Mesenchymal stem cell (in vitro differentiated cells and primary cell): ENCODE results near the gene CXCL17.

Source experiments
- DNase-seq: peaks from one replicate; pipeline ENCODE4 v3.0.0-alpha.2; 2013
- H2AFZ ChIP-seq: one replicate; pipeline ENCODE4 v1.6.1; 2013; ENCODE audit warnings: low read depth, mild to moderate bottlenecking, control low read depth, inconsistent platforms, low read length, moderate library complexity
- H2AK5ac ChIP-seq: 2 replicates; pipeline ENCODE4 v1.6.1; 2013; ENCODE audit warnings: low read length, moderate library complexity, mild to moderate bottlenecking, inconsistent platforms; ENCODE audit not compliant: severe bottlenecking
- H2BK120ac ChIP-seq: one replicate; pipeline ENCODE4 v1.6.1; 2013; ENCODE audit warnings: low read depth, mild to moderate bottlenecking, inconsistent platforms, low read length, moderate library complexity
- H2BK12ac ChIP-seq, 2 experiments: one replicate each; pipeline ENCODE4 v1.6.1; 2013; ENCODE audit warnings: inconsistent platforms in 2 of 2, low read length in 2 of 2, mild to moderate bottlenecking in 2 of 2, moderate library complexity in 2 of 2, control low read depth in 1 of 2
- H2BK15ac ChIP-seq: one replicate; pipeline ENCODE4 v1.6.1; 2013; ENCODE audit warnings: mild to moderate bottlenecking, low read depth, inconsistent platforms; ENCODE audit not compliant: poor library complexity, severe bottlenecking
- H2BK5ac ChIP-seq: 2 replicates; pipeline ENCODE4 v1.6.1; 2013; ENCODE audit warnings: low read depth, mild to moderate bottlenecking, low read length, control low read depth, inconsistent platforms; ENCODE audit not compliant: poor library complexity, severe bottlenecking
- H3K14ac ChIP-seq, 2 experiments: one replicate each; pipeline ENCODE4 v1.6.1; 2013; ENCODE audit warnings: inconsistent platforms in 2 of 2, low read length in 2 of 2, control low read depth in 1 of 2, mild to moderate bottlenecking in 1 of 2, moderate library complexity in 1 of 2
- H3K18ac ChIP-seq, 2 experiments: one replicate each; pipeline ENCODE4 v1.6.1; 2013; ENCODE audit warnings: inconsistent platforms in 2 of 2, low read length in 2 of 2, control low read depth in 1 of 2, low read depth in 1 of 2, mild to moderate bottlenecking in 1 of 2
- H3K23ac ChIP-seq, 2 experiments: one replicate each; pipeline ENCODE4 v1.6.1; 2013; ENCODE audit warnings: inconsistent platforms in 2 of 2, low read length in 2 of 2, mild to moderate bottlenecking in 2 of 2, moderate library complexity in 2 of 2, control low read depth in 1 of 2
- H3K27ac ChIP-seq: 2 replicates; pipeline ENCODE4 v1.5.1; 2013; ENCODE audit warnings: mild to moderate bottlenecking, moderate library complexity, low read length, control low read depth, inconsistent platforms; ENCODE audit not compliant: poor library complexity, severe bottlenecking
- H3K27me3 ChIP-seq, 2 experiments: 2 replicates each; pipeline versions ENCODE4 v1.6.1 to v1.7.0; 2013; ENCODE audit warnings: low read length in 2 of 2, mild to moderate bottlenecking in 2 of 2, moderate library complexity in 2 of 2, control low read depth in 1 of 2, inconsistent platforms in 1 of 2; ENCODE audit not compliant: control insufficient read depth in 1 of 2, insufficient read depth in 1 of 2
- H3K36me3 ChIP-seq, 2 experiments: 2 replicates each; pipeline versions ENCODE4 v1.6.1 to v1.7.0; 2013; ENCODE audit warnings: low read length in 2 of 2, control low read depth in 1 of 2, inconsistent platforms in 1 of 2, low read depth in 1 of 2, mild to moderate bottlenecking in 1 of 2; ENCODE audit not compliant: insufficient read depth in 2 of 2, control insufficient read depth in 1 of 2
- H3K4ac ChIP-seq, 2 experiments: one replicate each; pipeline ENCODE4 v1.6.1; 2013; ENCODE audit warnings: inconsistent platforms in 2 of 2, low read length in 2 of 2, mild to moderate bottlenecking in 2 of 2, moderate library complexity in 2 of 2, control low read depth in 1 of 2, low read depth in 1 of 2
- H3K4me1 ChIP-seq: 2 replicates; pipeline ENCODE4 v1.6.1; 2013; ENCODE audit warnings: low read depth, low read length, control low read depth; ENCODE audit not compliant: control insufficient read depth, insufficient read depth
- H3K4me2 ChIP-seq: 2 replicates; pipeline ENCODE4 v1.6.1; 2013; ENCODE audit warnings: low read length, mild to moderate bottlenecking, inconsistent platforms; ENCODE audit not compliant: poor library complexity, severe bottlenecking
- H3K4me3 ChIP-seq, 2 experiments: 2 replicates each; pipeline versions ENCODE4 v1.5.1 to v1.7.0; 2013; ENCODE audit warnings: low read length in 2 of 2, mild to moderate bottlenecking in 2 of 2, control low read depth in 1 of 2, low read depth in 1 of 2; ENCODE audit not compliant: insufficient read depth in 1 of 2
- H3K79me1 ChIP-seq: replicated peaks from 2 replicates; pipeline ENCODE4 v1.6.1; 2013; ENCODE audit warnings: mild to moderate bottlenecking, control low read depth, low read length, inconsistent platforms; ENCODE audit not compliant: poor library complexity, severe bottlenecking
- H3K9ac ChIP-seq: 2 replicates; pipeline ENCODE4 v1.7.0; 2013; ENCODE audit warnings: mild to moderate bottlenecking, low read length, moderate library complexity
- H3K9me3 ChIP-seq: 2 replicates; pipeline ENCODE4 v1.7.0; 2013; ENCODE audit warnings: mild to moderate bottlenecking, low read length; ENCODE audit not compliant: control insufficient read depth
- H4K8ac ChIP-seq: one replicate; pipeline ENCODE4 v1.6.1; 2013; ENCODE audit warnings: inconsistent platforms, mild to moderate bottlenecking, low read length, moderate library complexity
- H4K91ac ChIP-seq: one replicate; pipeline ENCODE4 v1.6.1; 2013; ENCODE audit warnings: mild to moderate bottlenecking, low read length, inconsistent platforms
- WGBS: methylation state at CpG from one replicate; pipeline ENCODE4 v1.1.7; 2013; ENCODE audit warnings: mixed read lengths; 5-methylcytosine and 5-hydroxymethylcytosine counted together

Gene CXCL17

DNA sequence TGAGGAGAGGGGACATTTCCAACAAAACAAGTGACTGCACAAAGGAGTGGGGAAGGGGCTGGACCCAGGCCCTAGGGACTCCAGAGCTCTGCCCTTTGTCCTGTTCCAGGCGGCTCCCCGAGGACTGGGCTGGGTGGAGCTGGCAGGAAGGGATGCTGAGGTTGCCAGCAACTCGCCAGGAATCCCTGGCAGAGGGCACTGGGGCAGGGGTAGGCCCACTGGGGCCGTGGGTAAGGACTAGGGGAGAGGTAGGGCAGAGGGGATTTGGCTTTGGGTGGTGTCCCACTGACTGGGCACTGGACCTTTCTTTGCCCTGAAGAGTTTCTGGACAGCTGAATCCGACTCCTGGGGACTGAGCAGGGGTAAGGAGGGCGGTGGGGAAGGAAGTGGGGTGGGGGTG lies 23.4 kb downstream of the CXCL17 start:
- Histone ChIP-seq H2BK5ac (no peak overlapping the region), H3K36me3 (no peaks in the 10 kb centered on the region), H2BK12ac (no peak overlapping the region), H3K9ac (no peak overlapping the region), H3K27ac (no peak overlapping the region), H4K8ac (no peak overlapping the region), H2AFZ (no peak overlapping the region), H3K4me3 (no peak overlapping the region), H3K4me1 (peaks cover 17% of the 10 kb centered on the region), H3K9me3 (no peaks in the 10 kb centered on the region), H3K23ac (no peak overlapping the region), H3K27me3 (peaks cover 4% of the 10 kb centered on the region in 2 experiments), H3K14ac (no peak overlapping the region), H2BK15ac (no peak overlapping the region), H3K4me2 (no peak overlapping the region), H2BK120ac (no peak overlapping the region), H3K4ac (no peak overlapping the region), H3K79me1 (peaks cover 2% of the 10 kb centered on the region), H3K18ac (no peak overlapping the region), H2AK5ac (no peak overlapping the region), H4K91ac (no peak overlapping the region)
- WGBS: 86% methylated on average over 6 of the region's 6 CpGs
- no peak for DNase-seq

DNA sequence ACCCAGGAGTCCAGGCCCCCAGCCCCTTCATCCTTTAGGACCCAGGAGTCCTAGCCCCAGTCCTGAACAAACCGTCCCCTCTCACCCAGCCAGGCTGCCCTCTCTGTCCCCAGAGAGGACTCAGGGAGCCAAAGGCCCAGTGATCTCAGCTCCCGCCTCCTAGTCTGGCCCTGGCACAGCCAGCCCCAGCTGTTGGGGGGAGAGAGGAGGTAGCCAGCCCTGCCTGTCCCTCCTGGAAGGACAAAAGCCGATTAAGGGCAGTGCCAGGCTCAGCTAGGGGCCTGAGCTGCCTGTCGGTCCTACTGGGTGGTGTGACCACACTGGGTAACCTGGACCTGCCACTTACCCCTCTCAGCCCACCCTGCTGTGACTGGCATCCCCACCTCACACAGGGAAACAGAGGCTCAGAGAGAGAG lies 30.1 kb downstream of the CXCL17 start:
- H3K9ac ChIP-seq: peak overlapping the region; percentile 11
- H3K4me2 ChIP-seq: no peak overlapping the region
- H2AK5ac ChIP-seq: peak overlapping the region; percentile 8
- no peak overlapping the region for H3K14ac ChIP-seq
- H3K4me3 ChIP-seq: no peak overlapping the region
- H2BK5ac ChIP-seq: peak overlapping the region; percentile 25
- H4K8ac ChIP-seq: no peak overlapping the region
- 90% methylated on average over 4 of the region's 4 CpGs for WGBS
- peak overlapping the region in 1 of 2 experiments; percentile 29 for H3K18ac ChIP-seq
- peaks cover 0 to 12% of the 10 kb centered on the region in 2 experiments for H3K36me3 ChIP-seq
- H2BK15ac ChIP-seq: no peak overlapping the region
- no peak overlapping the region for H4K91ac ChIP-seq
- no peak overlapping the region for H2BK12ac ChIP-seq
- H2AFZ ChIP-seq: no peak overlapping the region
- H3K27ac ChIP-seq: no peak overlapping the region
- no peak overlapping the region for H3K23ac ChIP-seq
- H3K9me3 ChIP-seq: no peaks in the 10 kb centered on the region
- no peaks in the 10 kb centered on the region for H3K27me3 ChIP-seq
- H3K4me1 ChIP-seq: peaks cover 19% of the 10 kb centered on the region
- H3K4ac ChIP-seq: no peak overlapping the region
- H3K79me1 ChIP-seq: peaks cover 6% of the 10 kb centered on the region
- no peak for DNase-seq
- H2BK120ac ChIP-seq: no peak overlapping the region

DNA sequence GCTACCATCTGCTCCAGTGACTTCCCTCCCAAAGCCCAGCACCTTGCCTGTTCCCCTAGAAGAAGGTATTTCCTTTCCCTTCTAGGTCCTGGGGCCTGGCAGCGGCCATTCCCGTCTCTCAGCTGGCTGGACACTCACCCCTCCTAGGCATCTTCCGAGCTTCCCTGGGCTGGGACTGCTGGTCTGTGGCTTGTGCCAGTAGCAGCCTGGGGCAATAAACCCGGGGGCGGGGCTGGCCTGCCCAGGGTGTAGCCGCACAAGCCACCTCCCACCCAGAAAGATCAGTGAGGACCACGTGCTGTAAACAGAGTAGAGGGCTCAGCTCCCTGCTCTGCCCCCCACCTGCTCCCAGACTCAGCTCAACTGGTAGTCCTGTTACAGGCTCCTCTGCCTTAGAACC lies 30.5 kb downstream of the CXCL17 start:
- no peaks in the 10 kb centered on the region for H3K9me3 ChIP-seq
- DNase-seq: no peak

DNA sequence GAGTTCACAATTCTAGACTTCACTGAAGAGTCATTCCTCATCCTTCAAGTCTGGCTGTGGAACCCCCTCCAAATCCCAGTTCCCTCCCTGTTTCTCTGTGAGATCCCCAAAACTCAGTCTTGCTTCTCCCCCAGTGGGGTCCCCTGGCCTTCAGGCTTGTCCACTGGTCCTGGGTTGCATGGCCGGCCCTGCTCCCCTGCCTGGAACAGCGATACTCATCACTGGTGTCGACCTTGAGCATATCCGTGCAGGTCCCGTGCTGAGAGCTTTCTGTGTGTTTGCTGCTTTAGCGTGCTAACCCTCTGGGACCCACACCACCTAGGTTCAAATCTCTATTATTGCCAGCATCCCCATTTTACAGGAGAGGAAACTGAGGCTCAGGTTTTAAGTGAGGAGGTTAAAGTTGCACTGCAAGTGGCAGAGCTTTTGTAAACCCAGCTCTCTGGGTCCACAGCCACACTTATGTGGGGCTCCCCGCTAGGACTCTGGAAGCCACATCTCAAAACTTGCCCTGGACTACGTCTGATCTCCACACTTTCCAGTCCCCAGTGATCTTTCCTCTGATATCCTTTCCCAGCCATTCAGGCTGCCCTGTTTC lies 31.1 kb downstream of the CXCL17 start:
- H4K8ac ChIP-seq: peak overlapping the region; percentile 64
- peaks cover 19% of the 10 kb centered on the region for H3K4me1 ChIP-seq
- H2BK15ac ChIP-seq: no peak overlapping the region
- H3K4me2 ChIP-seq: no peak overlapping the region
- H3K79me1 ChIP-seq: peaks cover 7% of the 10 kb centered on the region
- DNase-seq: no peak
- no peaks in the 10 kb centered on the region for H3K9me3 ChIP-seq
- no peak overlapping the region for H3K23ac ChIP-seq
- no peak overlapping the region for H3K27ac ChIP-seq
- peaks cover 0 to 16% of the 10 kb centered on the region in 2 experiments for H3K36me3 ChIP-seq
- 88% methylated on average over 7 of the region's 8 CpGs for WGBS
- no peak overlapping the region for H3K4ac ChIP-seq
- no peak overlapping the region for H3K9ac ChIP-seq
- no peak overlapping the region for H2BK120ac ChIP-seq
- H3K27me3 ChIP-seq: no peaks in the 10 kb centered on the region
- no peak overlapping the region for H3K14ac ChIP-seq
- H2BK12ac ChIP-seq: no peak overlapping the region
- H2AFZ ChIP-seq: no peak overlapping the region
- H2BK5ac ChIP-seq: no peak overlapping the region
- H3K18ac ChIP-seq: no peak overlapping the region
- H2AK5ac ChIP-seq: peak overlapping the region; percentile 44
- no peak overlapping the region for H4K91ac ChIP-seq
- no peak overlapping the region for H3K4me3 ChIP-seq

More for the DNA sequence above, 30.5 kb downstream of the CXCL17 start:
- Histone ChIP-seq H3K27ac (no peak overlapping the region), H3K23ac (no peak overlapping the region), H3K9ac (no peak overlapping the region), H4K8ac (no peak overlapping the region), H2BK12ac (no peak overlapping the region), H3K27me3 (no peaks in the 10 kb centered on the region), H3K18ac (no peak overlapping the region), H2BK5ac (peak overlapping the region; percentile 25), H3K4ac (no peak overlapping the region), H2AK5ac (no peak overlapping the region), H3K4me3 (no peak overlapping the region), H3K4me2 (no peak overlapping the region), H2BK120ac (no peak overlapping the region), H2BK15ac (no peak overlapping the region), H2AFZ (no peak overlapping the region), H4K91ac (no peak overlapping the region), H3K4me1 (peaks cover 19% of the 10 kb centered on the region), H3K79me1 (peaks cover 6% of the 10 kb centered on the region), H3K36me3 (peaks cover 0 to 16% of the 10 kb centered on the region in 2 experiments), H3K14ac (no peak overlapping the region)
- 45% methylated on average over 7 of the region's 7 CpGs for WGBS
